Stimulated activated CD4-positive, alpha-beta T cell treated with anti-CD3 and anti-CD28 coated beads, Interleukin-2, amount 100 ng/mL, for 4 hours (primary cell): ENCODE data around the gene SLC2A9.
"Not testable (repeated sequence)": the region's sequence is repeated elsewhere in the genome, so short reads cannot be mapped to it uniquely, and the experiment has no call there.

Source experiments
- DNase-seq: peaks from one replicate; pipeline ENCODE4 v3.0.0-alpha.2; 2020; ENCODE audit warnings: low read depth

Gene SLC2A9

DNA sequence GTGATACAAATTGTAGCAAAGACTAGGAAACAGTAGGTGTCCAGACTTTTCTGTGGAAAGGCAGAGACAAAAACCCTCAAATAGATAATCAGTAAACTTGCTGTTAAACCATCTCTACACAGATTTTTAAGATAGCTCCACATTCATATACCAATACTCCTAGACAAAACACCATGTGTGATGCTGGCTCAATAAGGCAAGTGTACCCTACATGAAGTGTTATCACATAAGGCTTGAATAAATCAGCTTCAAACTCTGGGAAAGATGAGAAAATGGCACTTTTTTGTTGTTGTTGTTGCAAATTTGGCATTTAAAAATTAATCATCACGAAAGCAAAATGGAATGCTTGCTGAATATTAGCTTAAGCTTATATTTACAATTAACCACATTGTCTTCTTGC is 194.7 kb downstream of the SLC2A9 start:
- DNase-seq: no peak

DNA sequence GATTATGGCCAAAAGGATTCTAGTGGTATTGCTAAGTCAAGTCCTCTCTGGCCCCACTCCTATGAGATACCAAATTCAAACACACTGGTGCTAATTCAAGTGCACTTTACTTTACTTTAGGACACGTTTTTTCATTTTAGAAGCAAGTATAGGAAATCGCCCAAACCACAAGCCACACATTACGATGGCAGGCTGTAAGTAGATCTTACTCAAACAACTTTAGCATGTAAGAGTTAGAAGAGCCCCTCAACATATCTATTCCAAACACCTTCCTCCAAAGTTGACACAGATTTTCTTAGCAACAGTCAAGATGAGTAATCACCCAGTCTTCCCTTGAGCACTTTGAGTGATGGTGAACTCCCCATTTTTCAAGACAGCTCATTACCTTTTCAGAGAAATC is 196.2 kb downstream of the SLC2A9 start:
- no peak for DNase-seq

DNA sequence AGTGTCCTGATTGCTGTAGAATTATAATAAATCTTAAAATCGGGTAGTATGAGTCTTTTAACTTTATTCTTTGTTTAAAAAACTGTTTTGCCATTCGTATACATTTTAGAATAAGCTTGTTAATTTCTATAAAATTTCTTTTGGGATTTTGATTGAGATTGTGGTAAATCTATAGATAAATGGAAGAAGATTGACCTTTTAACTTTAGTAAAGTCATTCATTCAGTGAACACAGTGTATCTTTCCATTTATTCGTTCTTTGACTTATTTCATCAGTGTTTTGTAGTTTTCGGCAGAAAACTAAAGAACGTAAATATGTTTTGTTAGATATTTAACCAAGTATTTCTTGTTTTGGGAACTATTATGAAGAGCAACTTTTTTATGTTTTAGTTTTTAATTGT is 201.0 kb downstream of the SLC2A9 start:
- no peak for DNase-seq

DNA sequence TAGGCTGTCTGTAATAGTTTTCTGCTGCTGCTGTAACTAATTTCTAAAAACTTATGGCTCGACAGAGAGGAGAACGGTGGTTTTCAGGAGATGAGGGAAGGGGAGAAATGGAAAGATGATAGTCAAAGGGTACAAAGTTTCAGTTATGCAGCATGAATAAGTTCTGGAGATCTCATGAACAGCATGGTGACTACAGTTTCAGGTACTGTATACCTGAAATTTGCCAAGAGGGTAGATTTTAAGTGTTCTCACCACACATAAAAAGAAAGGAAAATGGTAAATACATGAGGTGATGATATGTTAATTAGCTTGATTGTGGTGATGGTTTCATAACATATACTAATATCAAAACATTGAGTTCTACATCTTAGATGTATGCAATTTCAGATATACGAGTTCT is 205.0 kb downstream of the SLC2A9 start:
- no peak for DNase-seq

DNA sequence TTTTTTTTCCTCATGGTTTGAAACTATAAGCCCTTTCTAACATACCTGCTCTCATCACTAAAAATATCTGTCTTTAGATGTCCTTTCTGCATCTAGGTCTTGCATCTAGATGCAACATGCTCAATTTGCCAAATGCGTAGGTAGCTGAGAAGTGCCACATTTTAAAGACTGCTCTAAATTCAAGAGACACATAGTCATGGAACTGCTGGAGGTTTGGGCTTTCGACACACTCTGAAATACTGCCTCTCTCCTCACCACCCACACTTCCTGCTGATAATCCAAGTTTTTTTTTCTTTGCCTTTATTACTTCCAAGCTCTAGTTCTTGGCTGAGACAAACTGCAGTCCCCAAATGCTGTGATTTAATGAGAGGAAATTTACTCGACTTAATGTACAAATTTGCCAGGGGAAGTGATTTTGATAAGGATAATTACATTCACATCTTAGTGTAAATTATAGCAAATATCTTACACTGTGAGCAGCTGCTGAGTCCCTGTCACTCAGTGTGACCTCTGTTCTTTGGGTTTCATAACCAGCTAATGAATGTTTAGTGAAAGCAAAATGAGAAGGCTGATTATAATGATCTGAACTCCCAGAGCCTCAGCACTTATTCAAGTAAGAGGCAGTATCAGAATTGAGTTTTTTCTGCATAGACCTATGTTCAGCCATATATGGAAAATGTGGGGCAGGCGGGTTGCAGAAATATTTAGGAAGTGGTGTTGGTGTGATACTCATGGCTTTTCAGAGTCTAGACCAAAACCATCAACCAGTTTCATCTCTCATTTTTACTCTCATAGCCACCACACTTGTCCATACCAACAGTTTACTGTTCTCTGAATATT is 208.6 kb downstream of the SLC2A9 start:
- DNase-seq: no peak

DNA sequence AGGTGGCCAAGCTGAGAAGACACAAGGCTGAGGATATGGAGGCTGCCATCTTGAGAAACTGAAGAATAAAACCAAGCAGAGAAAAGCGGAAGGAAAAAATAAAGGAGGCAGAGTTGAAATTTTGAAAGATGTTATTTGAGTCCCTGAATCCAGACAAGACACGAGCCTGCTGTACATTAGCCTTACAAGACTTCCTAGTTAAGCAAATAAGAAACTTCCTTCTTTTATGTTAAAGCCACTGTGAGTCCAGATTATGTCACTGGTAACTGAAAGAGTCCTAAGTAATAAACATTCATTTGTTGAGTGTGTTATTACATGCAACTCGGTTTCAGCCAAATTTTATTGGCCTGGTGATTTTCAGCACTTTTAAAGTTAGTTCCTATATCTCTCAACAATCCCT is 209.5 kb downstream of the SLC2A9 start:
- DNase-seq: no peak

DNA sequence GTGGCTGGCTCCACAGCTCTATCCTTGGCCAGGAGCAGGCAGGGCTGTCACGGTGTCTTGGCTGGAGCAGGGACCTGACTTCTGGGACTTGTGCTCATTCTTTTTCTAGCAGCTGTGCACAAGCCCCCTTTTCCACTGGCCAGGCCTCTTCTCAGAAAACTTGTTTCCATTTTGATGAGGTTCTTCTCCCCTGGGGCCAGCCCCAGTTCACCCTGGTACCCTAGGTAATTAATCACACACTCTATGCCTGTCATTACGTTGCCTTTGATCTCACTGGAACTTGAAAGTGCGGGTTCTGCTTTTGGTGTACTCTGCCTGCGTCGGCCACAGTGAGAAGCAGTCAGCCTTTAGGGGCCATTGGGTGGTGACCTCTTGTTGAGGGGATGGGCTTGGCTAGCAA is 213.2 kb downstream of the SLC2A9 start:
- no peak for DNase-seq

DNA sequence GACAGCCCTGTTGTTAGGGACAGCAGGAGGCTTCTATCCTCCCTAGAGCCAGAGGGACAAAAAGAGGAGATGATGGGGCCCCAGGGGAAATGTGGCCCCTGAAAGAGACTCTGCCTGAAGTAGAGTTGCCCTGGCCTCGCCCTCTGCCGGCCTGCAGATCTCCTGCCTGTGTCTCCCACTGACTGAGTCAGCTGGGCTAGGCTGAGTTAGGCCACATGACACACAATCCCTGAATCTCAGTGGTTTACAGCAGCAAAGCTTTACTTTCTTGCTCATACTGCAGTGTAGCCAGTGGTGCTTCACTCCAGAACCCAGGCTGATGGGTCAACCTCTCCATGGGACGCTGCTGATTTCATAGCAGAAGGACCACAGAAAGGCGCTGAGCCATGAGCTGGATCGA is 216.4 kb downstream of the SLC2A9 start:
- DNase-seq: no peak

DNA sequence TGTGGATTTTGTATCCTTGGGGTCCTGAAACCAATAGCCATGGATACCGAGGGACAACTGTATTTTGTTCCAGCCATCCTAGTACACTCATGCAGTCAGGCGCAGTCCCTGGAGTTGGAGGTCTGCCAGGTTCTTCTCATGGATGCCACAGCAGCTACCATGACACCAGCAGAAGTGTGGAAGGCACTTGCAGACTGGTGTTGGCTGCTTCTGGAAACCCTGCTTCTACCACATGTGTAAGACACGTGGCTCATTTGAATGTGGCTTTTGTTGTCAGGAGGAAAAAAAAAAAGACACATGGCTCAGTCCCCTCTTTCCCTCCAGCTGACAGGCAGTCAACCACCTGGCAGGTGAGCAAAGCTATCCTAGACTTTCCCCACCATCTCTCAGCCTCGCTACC is 220.4 kb downstream of the SLC2A9 start:
- no peak for DNase-seq

DNA sequence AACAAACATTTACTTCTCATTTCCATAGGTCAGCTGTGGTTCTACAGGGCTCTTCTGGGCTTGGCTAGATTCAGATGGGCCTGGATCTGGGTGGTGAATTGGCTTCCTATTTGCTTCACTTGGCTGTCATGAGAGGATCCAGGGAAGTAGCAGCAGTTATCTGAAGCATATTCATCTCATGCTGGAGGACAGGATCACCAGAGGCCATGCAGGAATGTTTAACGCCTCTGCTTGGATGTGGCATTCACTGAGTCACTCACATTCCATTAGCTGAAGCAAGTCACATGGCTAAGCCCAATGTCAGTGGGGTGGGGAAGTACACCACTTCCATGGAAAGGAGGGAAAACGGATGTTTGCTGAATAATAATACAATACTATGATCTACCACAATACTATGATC is 224.7 kb downstream of the SLC2A9 start:
- DNase-seq: not testable (repeated sequence)

DNA sequence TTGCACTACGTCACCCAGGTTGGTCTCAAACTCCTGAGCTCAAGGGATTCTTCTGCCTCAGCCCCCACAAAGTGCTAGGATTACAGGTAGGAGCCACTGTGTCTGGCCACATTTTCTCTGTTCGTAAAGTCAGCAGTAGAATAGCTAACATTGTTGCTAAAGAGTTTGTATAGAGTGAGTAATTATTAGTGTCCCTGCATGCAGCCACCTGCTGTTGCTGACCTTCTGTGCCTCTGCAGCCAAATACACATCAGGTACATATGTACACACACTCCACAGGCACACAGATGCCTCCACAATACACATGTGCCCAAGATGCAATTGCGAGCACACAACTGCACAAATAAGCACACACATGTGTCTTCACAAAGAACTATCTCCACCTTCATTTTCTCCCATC is 228.9 kb downstream of the SLC2A9 start:
- no peak for DNase-seq

DNA sequence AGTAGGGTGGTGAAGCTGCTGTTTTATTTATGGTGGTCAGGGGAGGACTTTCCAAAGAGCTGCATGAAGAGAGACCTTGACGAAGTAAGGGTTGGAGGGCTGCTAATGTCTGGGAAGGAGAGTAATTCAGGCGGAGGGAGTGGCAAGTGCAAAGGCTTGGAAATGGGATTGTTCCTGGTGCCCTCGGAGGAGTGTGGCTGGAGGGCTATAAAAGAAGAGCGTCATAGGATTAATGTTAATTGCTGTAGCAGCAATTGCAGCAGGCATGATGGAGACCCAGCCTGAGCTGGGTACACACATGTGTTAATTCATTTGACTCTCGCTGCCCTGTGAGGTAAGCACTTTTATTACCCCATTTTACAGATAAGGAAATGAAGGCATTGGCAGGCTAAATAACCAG is 235.4 kb downstream of the SLC2A9 start:
- not testable (repeated sequence) for DNase-seq

DNA sequence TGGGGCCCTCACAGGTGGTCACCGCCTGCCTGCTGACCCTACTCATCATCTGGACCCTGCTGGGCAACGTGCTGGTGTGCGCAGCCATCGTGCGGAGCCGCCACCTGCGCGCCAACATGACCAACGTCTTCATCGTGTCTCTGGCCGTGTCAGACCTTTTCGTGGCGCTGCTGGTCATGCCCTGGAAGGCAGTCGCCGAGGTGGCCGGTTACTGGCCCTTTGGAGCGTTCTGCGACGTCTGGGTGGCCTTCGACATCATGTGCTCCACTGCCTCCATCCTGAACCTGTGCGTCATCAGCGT is 239.2 kb downstream of the SLC2A9 start:
- no peak for DNase-seq

DNA sequence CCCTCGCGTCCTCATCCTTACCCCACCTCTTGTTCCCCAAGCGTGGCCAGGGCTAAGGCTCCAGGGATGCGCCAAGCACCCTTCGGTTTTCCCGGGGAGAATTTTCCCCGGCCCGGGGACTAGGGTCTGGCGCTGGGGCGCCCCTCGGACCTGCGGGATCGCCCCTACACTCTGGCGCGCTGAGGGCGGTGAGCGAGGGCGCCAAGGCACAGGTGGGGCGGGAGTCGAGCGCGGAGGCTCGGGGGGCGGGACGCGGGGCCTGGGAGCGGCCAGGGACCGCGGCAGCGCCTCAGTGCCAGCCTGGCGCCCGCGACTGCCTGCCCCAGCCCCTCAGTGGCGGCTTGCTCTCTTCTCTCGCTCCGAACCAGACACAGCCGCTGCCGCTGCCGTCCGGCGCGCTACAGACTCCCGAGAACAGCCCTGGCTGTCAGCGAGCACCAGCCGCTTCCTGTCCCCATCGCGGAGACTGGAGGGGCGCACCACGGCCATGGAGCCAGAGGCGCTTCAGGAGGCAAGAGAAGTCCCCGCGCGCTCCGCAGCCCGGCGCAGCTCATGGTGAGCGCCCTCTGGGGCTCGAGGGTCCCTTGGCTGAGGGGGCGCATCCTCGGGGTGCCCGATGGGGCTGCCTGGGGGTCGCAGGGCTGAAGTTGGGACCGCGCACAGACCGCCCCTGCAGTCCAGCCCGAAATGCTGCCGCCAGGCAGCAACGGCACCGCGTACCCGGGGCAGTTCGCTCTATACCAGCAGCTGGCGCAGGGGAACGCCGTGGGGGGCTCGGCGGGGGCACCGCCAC is 239.8 kb downstream of the SLC2A9 start, which contains the start of gene DRD5:
Gene DRD5, plus strand, starts transcription at position 292 of the 793 bp plus-strand sequence. Its CDS starts 396 bp downstream, at position 688.
- no peak for DNase-seq
